ENCODE results near the gene ESYT1. TPM values are rescaled to one million over a fixed set of nuclear protein-coding genes. Genes with fewer than 3 reads are reported as not detected.

The ESYT1 gene
- total RNA-seq, 2 experiments from 2014 or later = 85.9 to 112 TPM

DNA sequence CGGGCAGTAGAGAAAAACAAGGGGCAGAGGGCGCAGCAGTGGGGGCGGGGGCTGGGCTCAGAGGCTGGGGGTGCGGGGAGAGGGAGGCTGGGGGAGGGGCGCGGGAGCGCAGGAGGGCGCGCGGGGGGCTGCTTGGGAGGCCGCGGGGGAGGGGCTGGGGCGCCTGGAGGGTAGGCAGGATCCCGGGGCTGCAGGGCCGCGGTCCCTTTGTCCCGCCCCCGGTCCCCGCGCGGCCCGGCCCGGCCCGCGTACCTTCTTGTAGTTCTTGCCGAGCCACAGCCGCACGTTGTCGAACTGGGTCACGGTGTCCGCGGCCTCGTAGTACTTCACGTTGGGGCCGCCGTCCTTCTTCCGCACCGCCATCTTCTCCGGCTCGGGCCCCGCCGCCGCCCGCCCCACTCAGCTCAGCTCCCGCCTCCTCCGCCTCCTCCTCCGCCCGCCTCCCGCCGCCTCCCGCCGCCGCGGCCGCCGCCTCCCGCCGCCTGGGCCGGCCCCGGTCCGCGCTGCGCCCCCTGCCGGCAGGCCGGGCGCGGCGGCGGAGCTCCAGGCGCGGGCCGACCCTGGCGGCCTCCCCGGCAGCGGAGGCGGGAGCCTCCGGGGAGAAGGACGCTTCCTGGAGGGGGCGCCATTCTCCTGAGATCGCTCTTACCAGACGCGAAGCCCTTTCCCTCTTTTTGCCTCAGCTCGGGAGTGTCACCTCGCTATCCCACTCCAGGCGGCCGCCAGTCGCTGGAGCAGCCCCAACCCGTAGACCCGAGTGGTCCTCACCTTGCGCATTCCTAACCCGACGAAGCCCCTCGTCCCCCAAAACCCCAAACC, 61.2 kb downstream of the ESYT1 start, which contains the start of gene SMARCC2:
Gene SMARCC2, minus strand, starts transcription at position 385 of the 819 bp plus-strand sequence. Its CDS starts 22 bp downstream, at position 363.
- H3K4me1 ChIP-seq (ENCODE audit: insufficient read depth, low read length, poor library complexity, severe bottlenecking) = peaks cover 40% of the 10 kb centered on the region
- BruUV-seq (replicated peaks) = no TSS peak
- intact Hi-C loops (cut with micrococcal nuclease; ENCODE audit: unreplicated experiment) = loop anchor here (1.0 to 5.0 kb wide), 5 partner anchors 31 to 451 kb away; partner anchors contain the start of gene MYL6
- no peaks in the 10 kb centered on the region for H3K9me2 ChIP-seq (ENCODE audit: insufficient read depth, low read length)
- DNase-seq (ENCODE audit: low spot score) = peak; percentile 90
- TF ChIP-seq, protein P1, sequence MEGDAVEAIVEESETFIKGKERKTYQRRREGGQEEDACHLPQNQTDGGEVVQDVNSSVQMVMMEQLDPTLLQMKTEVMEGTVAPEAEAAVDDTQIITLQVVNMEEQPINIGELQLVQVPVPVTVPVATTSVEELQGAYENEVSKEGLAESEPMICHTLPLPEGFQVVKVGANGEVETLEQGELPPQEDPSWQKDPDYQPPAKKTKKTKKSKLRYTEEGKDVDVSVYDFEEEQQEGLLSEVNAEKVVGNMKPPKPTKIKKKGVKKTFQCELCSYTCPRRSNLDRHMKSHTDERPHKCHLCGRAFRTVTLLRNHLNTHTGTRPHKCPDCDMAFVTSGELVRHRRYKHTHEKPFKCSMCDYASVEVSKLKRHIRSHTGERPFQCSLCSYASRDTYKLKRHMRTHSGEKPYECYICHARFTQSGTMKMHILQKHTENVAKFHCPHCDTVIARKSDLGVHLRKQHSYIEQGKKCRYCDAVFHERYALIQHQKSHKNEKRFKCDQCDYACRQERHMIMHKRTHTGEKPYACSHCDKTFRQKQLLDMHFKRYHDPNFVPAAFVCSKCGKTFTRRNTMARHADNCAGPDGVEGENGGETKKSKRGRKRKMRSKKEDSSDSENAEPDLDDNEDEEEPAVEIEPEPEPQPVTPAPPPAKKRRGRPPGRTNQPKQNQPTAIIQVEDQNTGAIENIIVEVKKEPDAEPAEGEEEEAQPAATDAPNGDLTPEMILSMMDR (conservative IDR thresholded peaks at IDR 0.05; ENCODE audit: low read length) = peak; percentile 77
- no peak for TF ChIP-seq EZH2phosphoT487 (IDR thresholded peaks at IDR 0.05; ENCODE audit: borderline replicate concordance, low read depth, low read length)
- H3K4me2 ChIP-seq (ENCODE audit: low read length) = peak within 1 kb of the TSS; percentile 96
- H3K36me3 ChIP-seq (ENCODE audit: insufficient read depth, low read length) = peaks cover 31% of the 10 kb centered on the region
- CTCF ChIA-PET (ENCODE audit: unreplicated experiment) = interaction anchor here (0.5 to 2.5 kb wide), 15 partner anchors 19 to 1708 kb away, joined by 3 to 23 read pairs (median 5); partner anchors contain the start of genes RNF41, RPL41 and ZC3H10
- H3K9me3 ChIP-seq (ENCODE audit: low read length) = no peaks in the 10 kb centered on the region
- POLR2A ChIA-PET = interaction anchor here (0.5 to 3.4 kb wide), 16 partner anchors 8 to 1693 kb away, joined by 3 to 22 read pairs (median 4); partner anchors contain the start of genes ESYT1, MYL6B, RNF41 and RPL41
- peaks cover 31% of the 10 kb centered on the region for H3K79me2 ChIP-seq (ENCODE audit: insufficient read depth, low read depth, low read length)
- H4K20me1 ChIP-seq (ENCODE audit: insufficient read depth, low read length) = 0 out of 2 replicates have a peak, but pooled peaks cover 4% of the 10 kb centered on the region
- H3K27ac ChIP-seq (ENCODE audit: low read depth, low read length, poor library complexity, severe bottlenecking) = peak within 1 kb of the TSS; percentile 72
- H3K4me3 ChIP-seq (ENCODE audit: low read depth, low read length, poor library complexity, severe bottlenecking) = peak within 1 kb of the TSS; percentile 79
- peak within 1 kb of the TSS; percentile 91 for H2AFZ ChIP-seq (ENCODE audit: low read length)

DNA sequence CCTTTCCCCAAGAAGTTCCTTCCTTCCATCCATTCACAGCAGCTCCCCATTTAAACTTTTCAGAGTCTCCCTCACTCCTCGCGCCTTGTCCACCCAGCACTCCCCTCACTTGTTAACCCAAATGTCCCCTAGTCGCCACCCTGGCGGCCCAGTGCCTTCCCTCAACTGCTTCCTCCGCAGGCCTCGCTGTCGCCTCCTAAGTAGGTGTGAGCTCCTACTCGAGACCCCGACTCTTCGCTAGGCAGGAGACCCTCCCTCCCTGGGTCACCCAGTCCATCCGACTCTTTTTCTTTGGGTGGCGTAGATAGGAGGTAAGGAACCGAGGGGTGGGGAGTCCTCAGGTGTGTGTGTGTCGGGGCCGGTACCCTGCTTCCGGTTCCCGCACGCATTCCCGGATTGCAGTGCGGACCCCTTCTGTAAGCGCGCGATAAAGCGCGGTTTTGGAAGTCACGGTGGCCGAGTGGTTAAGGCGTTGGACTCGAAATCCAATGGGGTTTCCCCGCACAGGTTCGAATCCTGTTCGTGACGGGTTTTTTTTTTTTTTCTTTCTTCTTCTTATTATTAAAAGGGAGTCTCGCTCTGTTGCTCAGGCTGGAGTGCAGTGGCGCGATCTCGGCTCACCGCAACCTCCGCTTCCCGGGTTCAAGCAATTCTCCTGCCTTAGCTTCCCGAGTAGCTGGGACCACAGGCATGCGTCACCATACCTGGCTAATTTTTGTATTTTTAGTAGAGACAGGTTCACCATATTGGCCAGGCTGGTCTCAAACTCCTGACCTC, 62.0 kb downstream of the ESYT1 start:
- Histone ChIP-seq H3K4me3 (ENCODE audit: low read depth, low read length, poor library complexity, severe bottlenecking) (peak overlapping the region; percentile 79), H3K9me2 (ENCODE audit: insufficient read depth, low read length) (no peaks in the 10 kb centered on the region), H3K36me3 (ENCODE audit: insufficient read depth, low read length) (peaks cover 23% of the 10 kb centered on the region), H2AFZ (ENCODE audit: low read length) (peak overlapping the region; percentile 91), H3K4me2 (ENCODE audit: low read length) (peak overlapping the region; percentile 96), H3K4me1 (ENCODE audit: insufficient read depth, low read length, poor library complexity, severe bottlenecking) (peaks cover 40% of the 10 kb centered on the region), H3K27ac (ENCODE audit: low read depth, low read length, poor library complexity, severe bottlenecking) (peak overlapping the region; percentile 72), H3K9me3 (ENCODE audit: low read length) (no peaks in the 10 kb centered on the region), H4K20me1 (ENCODE audit: insufficient read depth, low read length) (0 out of 2 replicates have a peak, but pooled peaks cover 4% of the 10 kb centered on the region), H3K79me2 (ENCODE audit: insufficient read depth, low read depth, low read length) (peaks cover 31% of the 10 kb centered on the region)
- no TSS peak for BruUV-seq (replicated peaks)
- no peak for TF ChIP-seq EZH2phosphoT487 (IDR thresholded peaks at IDR 0.05; ENCODE audit: borderline replicate concordance, low read depth, low read length)
- TF ChIP-seq, protein P1 (conservative IDR thresholded peaks at IDR 0.05; ENCODE audit: low read length) = 0 out of 2 replicates have a peak, but pooled peaks have one; percentile 20
- intact Hi-C loops (cut with micrococcal nuclease; ENCODE audit: unreplicated experiment) = loop anchor here (1.0 to 5.0 kb wide), 5 partner anchors 31 to 451 kb away; partner anchors contain the start of gene MYL6
- ChIA-PET CTCF (ENCODE audit: unreplicated experiment) (interaction anchor here (0.6 to 2.5 kb wide), 12 partner anchors 18 to 1153 kb away, joined by 3 to 23 read pairs (median 6); partner anchors contain the start of genes RNF41, RPL41 and ZC3H10), POLR2A (interaction anchor here (0.5 to 3.4 kb wide), 11 partner anchors 9 to 1694 kb away, joined by 3 to 22 read pairs (median 4); partner anchors contain the start of genes ESYT1, RNF41, RPL41 and ZC3H10)
- DNase-seq (ENCODE audit: low spot score) = peak; percentile 79
